ENCODE results near the gene SAE1.

GRCh38 chr19:47094557-47095475 lies 35.8 kb upstream of the SAE1 start:
- peak; percentile 44 for TF ChIP-seq POLR2A (IDR thresholded peaks at IDR 0.05)
- TF ChIP-seq, protein P1, sequence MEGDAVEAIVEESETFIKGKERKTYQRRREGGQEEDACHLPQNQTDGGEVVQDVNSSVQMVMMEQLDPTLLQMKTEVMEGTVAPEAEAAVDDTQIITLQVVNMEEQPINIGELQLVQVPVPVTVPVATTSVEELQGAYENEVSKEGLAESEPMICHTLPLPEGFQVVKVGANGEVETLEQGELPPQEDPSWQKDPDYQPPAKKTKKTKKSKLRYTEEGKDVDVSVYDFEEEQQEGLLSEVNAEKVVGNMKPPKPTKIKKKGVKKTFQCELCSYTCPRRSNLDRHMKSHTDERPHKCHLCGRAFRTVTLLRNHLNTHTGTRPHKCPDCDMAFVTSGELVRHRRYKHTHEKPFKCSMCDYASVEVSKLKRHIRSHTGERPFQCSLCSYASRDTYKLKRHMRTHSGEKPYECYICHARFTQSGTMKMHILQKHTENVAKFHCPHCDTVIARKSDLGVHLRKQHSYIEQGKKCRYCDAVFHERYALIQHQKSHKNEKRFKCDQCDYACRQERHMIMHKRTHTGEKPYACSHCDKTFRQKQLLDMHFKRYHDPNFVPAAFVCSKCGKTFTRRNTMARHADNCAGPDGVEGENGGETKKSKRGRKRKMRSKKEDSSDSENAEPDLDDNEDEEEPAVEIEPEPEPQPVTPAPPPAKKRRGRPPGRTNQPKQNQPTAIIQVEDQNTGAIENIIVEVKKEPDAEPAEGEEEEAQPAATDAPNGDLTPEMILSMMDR (IDR thresholded peaks at IDR 0.05), result no peak
- peak in 2 of 3 donors; percentile 28 to 34 for TF ChIP-seq POLR2AphosphoS5 (IDR thresholded peaks at IDR 0.05)
- no peak for TF ChIP-seq EP300 (IDR thresholded peaks at IDR 0.05; ENCODE audit: low read depth)
